ENCODE measurements around the gene TAF10.

GRCh38 chr11:6614446-6614845, 2.4 kb upstream of the TAF10 start:
- no peak for TF ChIP-seq EZH2 (IDR thresholded peaks at IDR 0.05)
- no peak for TF ChIP-seq POLR2AphosphoS5 (IDR thresholded peaks at IDR 0.05; ENCODE audit: borderline replicate concordance, low read depth, low read length)
